GM21825 (cell line): ENCODE results near the gene DOCK4.

ENCODE experiments used
- ATAC-seq: cut with Tn5 transposase; IDR thresholded peaks from one replicate; pipeline ENCODE4 v1.9.1; 2021; ENCODE audit warnings: mild to moderate bottlenecking, moderate library complexity; ENCODE audit not compliant: unreplicated experiment

Gene DOCK4

DNA sequence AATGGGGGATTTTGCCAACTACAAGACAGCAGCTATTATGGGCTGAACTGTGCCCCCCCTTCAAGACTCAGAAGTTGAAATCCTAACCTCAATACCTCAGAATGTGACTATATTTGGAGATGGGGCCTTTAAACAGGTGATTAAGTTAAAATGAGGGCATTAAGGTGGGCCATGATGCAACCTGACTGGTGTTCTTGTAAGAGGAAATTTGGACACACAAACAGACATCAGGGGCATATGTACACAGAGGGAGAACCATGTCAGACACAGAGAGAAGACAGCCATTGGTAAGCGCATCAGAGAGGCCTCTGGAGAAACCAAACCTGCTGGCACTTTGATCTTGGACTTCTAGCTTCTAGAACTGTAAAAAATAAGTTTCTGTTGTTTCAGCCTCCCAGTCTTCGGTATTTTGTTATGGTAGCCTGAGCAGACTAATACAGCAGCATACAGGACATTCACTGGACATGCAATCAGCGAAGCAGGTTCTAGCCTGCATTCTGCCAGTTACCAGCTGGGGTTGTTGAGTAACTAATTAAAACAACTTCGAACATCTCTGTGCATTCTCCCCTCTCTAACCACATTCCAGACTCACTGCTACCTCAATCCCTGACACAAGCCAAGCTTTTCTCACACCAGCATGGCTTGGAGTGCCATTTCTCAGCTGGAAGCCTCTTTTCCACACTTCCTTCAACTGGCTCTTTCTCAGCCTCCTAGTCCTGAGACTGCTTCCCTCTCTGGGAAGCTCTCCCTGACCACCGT, 141.4 kb downstream of the DOCK4 start:
- no peak for ATAC-seq

DNA sequence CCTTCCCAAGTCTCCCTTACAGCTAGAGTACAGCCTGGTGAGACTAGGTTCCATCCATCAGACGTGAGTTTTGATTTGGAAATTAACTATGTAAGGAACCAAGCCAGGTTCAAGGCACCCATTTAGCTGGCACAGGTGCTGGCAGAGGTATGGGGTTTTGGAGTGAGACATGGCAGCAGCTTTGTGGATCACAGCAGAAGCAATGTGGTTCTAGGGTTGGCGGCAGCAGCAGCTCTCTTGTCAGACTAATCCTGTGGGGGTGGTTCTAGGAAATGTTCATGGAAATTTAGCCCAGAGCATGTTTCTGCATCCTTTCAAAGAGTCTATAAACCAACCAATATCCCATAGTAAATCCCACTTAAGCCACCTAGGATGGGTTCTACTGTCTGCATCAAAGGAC, 142.2 kb downstream of the DOCK4 start:
- no peak for ATAC-seq

GRCh38 chr7:112061051-112061450, 145.1 kb downstream of the DOCK4 start:
- ATAC-seq = no peak

DNA sequence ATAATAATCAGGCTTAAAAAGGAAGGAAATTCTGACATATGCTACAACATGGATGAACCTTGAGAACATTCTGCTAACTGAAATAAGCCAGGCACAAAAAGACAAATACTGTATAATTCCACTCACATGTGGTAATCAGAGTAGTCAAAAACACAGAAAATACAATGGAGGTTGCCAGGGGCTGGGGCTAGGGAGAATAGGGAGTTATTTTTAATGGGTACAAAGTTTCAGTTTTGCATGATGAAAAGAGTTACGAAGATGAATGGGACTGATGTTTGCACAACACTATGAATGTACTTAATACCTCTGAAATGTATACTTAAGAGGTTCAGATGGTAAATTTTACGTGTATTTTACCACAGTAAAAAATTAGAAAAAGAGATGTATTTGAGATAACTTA, 145.6 kb downstream of the DOCK4 start:
- no peak for ATAC-seq

DNA sequence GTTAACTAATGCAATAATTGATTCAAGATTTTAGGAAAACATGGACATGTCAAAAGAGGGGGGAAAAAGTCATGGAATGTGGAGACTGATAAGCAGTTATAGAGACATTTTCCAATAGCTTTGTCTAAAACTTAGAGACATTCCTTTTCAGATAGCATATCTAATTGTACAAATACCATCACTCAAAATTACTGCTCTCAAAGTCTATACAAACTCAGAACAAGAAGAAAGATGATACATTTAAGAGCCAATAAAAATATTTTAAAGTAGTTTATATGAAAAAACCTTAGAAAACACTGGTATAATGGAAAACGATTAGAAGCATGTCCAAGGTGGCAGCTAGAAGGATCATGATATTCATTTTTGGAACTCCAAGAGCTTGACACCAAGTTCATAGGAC, 146.5 kb downstream of the DOCK4 start:
- ATAC-seq = no peak

DNA sequence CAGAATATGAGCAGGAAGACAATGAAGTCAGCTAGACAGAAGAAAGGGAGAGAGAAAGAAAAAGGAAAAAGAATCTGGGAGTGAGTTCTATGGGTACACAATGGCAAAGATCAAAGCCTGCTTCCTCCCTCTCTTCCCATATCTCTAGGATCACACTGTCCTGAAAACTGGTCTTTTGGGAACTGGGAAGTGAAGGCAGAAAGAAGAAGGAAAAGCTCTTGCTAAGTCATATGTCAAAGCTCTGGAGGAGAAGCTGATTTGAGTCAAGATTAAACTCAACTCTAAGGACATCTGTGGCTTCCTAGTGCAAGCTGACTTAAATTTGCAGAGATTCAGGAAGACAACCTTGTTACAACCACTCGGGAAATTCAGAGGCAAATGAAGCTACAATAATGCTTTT, 147.5 kb downstream of the DOCK4 start:
- no peak for ATAC-seq

GRCh38 chr7:112056409-112056808, 149.8 kb downstream of the DOCK4 start:
- ATAC-seq = peak; percentile 84

DNA sequence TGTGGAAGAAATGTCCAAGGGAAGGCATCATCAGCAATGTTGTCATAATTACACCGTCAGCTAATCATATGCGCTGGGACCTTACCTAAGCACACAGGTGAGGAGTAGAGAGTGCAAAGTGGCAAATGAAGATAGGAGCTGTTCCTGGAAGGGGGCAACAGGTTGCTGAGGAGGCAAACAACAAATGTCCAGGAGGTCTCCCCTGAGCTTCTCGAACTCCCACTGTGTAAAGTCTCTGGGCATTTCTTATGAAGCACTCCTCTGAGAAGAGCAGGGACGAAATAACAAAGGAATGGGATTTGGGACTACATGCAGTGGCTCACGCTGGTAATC, 152.5 kb downstream of the DOCK4 start:
- ATAC-seq = no peak

DNA sequence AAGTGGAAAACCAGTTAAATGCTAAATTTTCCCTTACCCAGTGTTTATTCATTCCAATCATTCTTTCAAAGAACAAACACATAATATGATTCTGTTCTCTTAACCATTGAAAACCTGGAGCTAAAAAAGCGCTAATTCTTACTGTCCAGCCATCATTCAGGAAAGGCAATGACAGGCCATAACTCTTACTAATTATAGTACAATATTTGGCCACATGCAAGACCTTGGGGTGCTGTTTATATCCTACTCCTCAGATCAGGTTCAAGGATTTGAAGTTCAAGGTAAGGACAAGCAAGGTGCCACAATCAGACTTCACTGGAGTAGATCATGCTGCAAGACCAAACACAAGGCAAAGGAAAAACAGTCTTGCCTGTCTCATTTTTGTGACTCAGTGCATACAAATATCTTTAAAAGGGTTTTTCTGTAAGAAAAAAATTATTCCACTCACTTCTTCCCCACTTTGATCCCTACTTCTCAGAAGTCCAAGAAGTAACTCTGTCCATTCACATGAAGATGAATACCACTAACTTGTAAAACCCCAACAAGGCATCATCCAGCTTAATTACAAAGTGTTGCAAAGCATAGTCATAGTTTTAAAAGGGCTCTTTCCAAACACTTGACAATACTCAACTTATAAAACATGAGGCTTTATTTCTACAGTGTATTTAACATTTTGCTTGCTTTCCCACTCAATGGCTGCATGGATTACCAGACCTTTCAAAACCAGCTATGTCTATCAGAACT, 153.0 kb downstream of the DOCK4 start:
- ATAC-seq = no peak

- no peak for ATAC-seq
These were observed 153.7 kb downstream of the DOCK4 start for GRCh38 chr7:112052498-112052897.

- ATAC-seq = no peak
These were observed 155.8 kb downstream of the DOCK4 start for GRCh38 chr7:112050250-112050881.

DNA sequence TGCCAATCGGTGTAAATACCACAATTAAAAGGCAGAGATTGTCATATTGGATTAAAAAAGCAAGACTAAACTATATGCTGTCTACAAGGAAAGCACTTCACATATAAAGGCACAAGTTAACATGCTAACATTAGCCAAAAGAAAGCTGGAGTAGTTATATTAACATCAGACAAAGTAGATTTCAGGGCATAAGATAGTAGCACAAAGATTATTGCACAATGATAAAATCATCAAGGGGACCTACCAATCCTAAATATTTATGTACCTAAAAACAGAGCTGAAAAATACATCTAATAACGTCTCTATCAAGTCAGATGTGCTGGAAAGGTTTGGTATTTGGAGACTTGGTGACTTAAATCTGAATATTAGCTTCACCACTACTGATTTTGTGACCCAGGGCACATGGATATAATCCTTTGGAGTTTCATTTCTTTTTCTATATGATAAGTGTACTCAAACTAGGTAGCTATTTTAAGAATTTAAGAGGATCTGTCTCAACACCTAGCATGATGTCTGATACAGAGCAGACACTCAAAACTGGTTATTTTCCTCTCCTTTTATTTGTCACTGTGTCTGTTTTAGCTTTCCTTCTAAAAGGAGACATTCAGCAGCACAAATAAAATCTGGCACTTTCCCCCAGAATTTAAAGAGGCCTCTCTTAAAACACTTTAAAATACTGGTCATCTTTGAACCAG, 156.5 kb downstream of the DOCK4 start:
- ATAC-seq = no peak

DNA sequence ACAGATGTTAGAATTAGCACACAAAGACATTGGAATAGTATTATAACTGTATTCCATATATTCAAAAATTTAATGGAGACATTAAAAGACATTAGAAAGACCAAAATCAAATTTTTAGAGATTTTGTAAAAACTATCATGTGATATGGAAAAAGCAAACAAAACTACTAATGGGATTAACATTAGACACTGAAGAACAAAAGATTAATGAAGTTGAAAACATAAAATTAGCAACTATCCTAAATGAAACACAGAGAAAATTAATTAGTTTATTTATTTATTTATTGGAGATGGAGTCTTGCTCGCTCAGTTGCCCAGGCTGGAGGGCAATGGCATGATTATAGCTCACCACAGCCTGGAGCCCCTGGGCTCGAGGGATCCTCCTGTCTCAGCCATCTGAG, 158.8 kb downstream of the DOCK4 start:
- no peak for ATAC-seq

- ATAC-seq = no peak
These were observed 161.0 kb downstream of the DOCK4 start for GRCh38 chr7:112045222-112045621.

GRCh38 chr7:112042631-112043030, 163.6 kb downstream of the DOCK4 start:
- ATAC-seq = no peak

GRCh38 chr7:112038353-112038752, 167.8 kb downstream of the DOCK4 start:
- ATAC-seq = no peak

DNA sequence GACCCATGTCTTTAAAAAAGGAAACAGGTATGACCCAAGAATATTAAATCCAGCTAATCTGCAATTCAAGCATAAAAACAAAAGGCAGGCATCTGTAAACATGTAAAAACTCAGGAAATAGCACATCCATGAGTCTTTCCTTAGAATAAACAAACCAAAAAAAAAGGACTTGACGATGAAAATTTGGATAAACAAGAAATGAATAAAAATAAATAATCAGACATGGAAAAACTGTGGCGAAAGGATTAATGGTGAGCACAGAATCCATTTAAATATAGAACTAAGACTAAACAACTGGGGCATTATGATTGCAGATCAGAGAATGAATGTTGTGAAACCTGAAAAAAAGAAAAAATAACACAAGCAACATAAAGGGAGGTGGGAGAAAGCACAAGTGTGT, 170.1 kb downstream of the DOCK4 start:
- ATAC-seq = no peak

GRCh38 chr7:112031689-112032088, 174.5 kb downstream of the DOCK4 start:
- ATAC-seq = no peak

- ATAC-seq = no peak
These were observed 180.6 kb downstream of the DOCK4 start for GRCh38 chr7:112025556-112025955.

DNA sequence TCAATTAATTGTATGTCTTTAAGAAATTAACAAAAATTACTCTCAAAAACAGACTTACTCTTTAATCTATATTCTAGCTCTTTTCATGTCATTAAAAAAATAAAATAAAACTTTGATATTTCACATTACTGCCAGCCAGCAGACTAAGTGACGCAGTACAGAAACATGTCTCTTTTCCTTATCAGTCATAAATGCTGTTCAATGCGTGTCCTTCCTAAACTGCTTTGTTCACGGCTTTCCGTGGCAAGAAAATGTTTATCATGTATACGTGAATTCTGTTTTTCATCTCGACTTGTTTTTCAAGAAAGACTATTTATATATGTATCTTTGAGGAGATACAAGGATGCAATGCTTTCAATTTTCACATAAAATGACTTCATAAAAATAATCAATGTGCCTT, 182.4 kb downstream of the DOCK4 start:
- no peak for ATAC-seq

- no peak for ATAC-seq
These were observed 182.9 kb downstream of the DOCK4 start for GRCh38 chr7:112023282-112023681.

GRCh38 chr7:112022128-112022527, 184.1 kb downstream of the DOCK4 start:
- no peak for ATAC-seq
